Liver (tissue), 9 donors: ENCODE results near the gene RAB3A. TPM values are rescaled to one million over a fixed set of nuclear protein-coding genes. Genes with fewer than 3 reads are reported as not detected.

Experiments used
- DNase-seq: peaks from one replicate; pipeline ENCODE4 v3.0.0-alpha.2; 2017; ENCODE audit warnings: low spot score
- H3K27ac ChIP-seq, 2 donors: one replicate each; pipeline ENCODE4 v1.7.0; 2013; ENCODE audit warnings: inconsistent platforms in 2 of 2, low read length in 2 of 2, control low read depth in 1 of 2, low read depth in 1 of 2, mild to moderate bottlenecking in 1 of 2
- H3K27me3 ChIP-seq, 4 donors: one replicate each; pipeline versions ENCODE4 v1.6.1 to v1.7.0; 2013; ENCODE audit warnings: low read length in 3 of 4, inconsistent platforms in 1 of 4, mild to moderate bottlenecking in 1 of 4, moderate library complexity in 1 of 4; ENCODE audit not compliant: control insufficient read depth in 4 of 4, insufficient read depth in 4 of 4
- H3K36me3 ChIP-seq, 4 donors: one replicate each; pipeline versions ENCODE4 v1.6.1 to v1.7.0; 2013; ENCODE audit warnings: low read length in 3 of 4, mild to moderate bottlenecking in 3 of 4, low read depth in 1 of 4, moderate library complexity in 1 of 4; ENCODE audit not compliant: control insufficient read depth in 4 of 4, insufficient read depth in 3 of 4
- H3K4me1 ChIP-seq, 4 donors: one replicate each; pipeline versions ENCODE4 v1.6.1 to v1.7.0; 2013; ENCODE audit warnings: low read length in 3 of 4, mild to moderate bottlenecking in 3 of 4, moderate library complexity in 1 of 4; ENCODE audit not compliant: control insufficient read depth in 4 of 4, insufficient read depth in 4 of 4
- H3K4me3 ChIP-seq, 3 donors: one replicate each; pipeline versions ENCODE4 v1.6.1 to v1.7.0; 2013; ENCODE audit warnings: low read length in 3 of 3, control low read depth in 1 of 3, low read depth in 1 of 3, mild to moderate bottlenecking in 1 of 3
- H3K9ac ChIP-seq, 2 donors: one replicate each; pipeline ENCODE4 v1.7.0; 2013; ENCODE audit warnings: low read length in 2 of 2, mild to moderate bottlenecking in 2 of 2, moderate library complexity in 2 of 2, control low read depth in 1 of 2, low read depth in 1 of 2
- H3K9me3 ChIP-seq, 4 donors: one replicate each; pipeline versions ENCODE4 v1.6.1 to v1.7.0; 2013; ENCODE audit warnings: low read length in 3 of 4; ENCODE audit not compliant: control insufficient read depth in 4 of 4
- EGR1 ChIP-seq, 2 donors: IDR thresholded peaks; 2 replicates each; pipeline ENCODE4 v1.6.1; 2016 to 2018; ENCODE audit warnings: antibody characterized with exemption in 2 of 2, low read depth in 2 of 2
- FOXA1 ChIP-seq: IDR thresholded peaks from 2 replicates; pipeline ENCODE4 v1.6.1; 2016; ENCODE audit warnings: antibody characterized with exemption
- HNF4A ChIP-seq, 2 donors: conservative IDR thresholded peaks; 2 replicates each; pipeline ENCODE4 v1.6.1; 2016; ENCODE audit warnings: antibody characterized with exemption in 2 of 2, mild to moderate bottlenecking in 2 of 2
- NR2F2 ChIP-seq: IDR thresholded peaks from 2 replicates; pipeline ENCODE4 v1.6.1; 2016; ENCODE audit warnings: antibody characterized with exemption
- RAD21 ChIP-seq, 2 donors: IDR thresholded peaks; 2 replicates each; pipeline ENCODE4 v1.6.1; 2016; ENCODE audit warnings: antibody characterized with exemption in 2 of 2, mild to moderate bottlenecking in 2 of 2
- RXRA ChIP-seq, 2 donors: IDR thresholded peaks; 2 replicates each; pipeline ENCODE4 v1.6.1; 2017 to 2018; ENCODE audit warnings: antibody characterized with exemption in 2 of 2, mild to moderate bottlenecking in 1 of 2
- SP1 ChIP-seq: IDR thresholded peaks from 2 replicates; pipeline ENCODE4 v1.6.1; 2018; ENCODE audit warnings: antibody characterized with exemption, mild to moderate bottlenecking
- whole genome bisulfite sequencing: extraction: QIAGEN DNeasy Blood & Tissue Kit; methylation state at CpG from one replicate; pipeline ENCODE4 v1.1.7; 2013; 5-methylcytosine and 5-hydroxymethylcytosine counted together
- polyA plus RNA-seq, 2 donors: library from polyadenylated mRNA; stranded (reverse) in 1 of 2; unstranded in 1 of 2; fragments of 200-250 nt in 1 of 2; fragments of >200 nt in 1 of 2; fragmentation: Nextera tagmentation in 1 of 2; extraction: Ambion mirVana in 1 of 2; gene quantifications; one replicate each; pipeline versions ENCODE4 v1.2.1 to v1.2.3, GENCODE V29; 2013 to 2015
- total RNA-seq, 2 donors: library from RNA; depleted of rRNA; stranded (reverse); fragments of >200 nt; gene quantifications; one replicate each; pipeline ENCODE4 v1.2.3, GENCODE V29; 2014
- TF ChIP-seq, protein P1 (sequence below): IDR thresholded peaks from 2 replicates; pipeline ENCODE4 v1.6.1; 2016; ENCODE audit warnings: antibody characterized with exemption
- TF ChIP-seq, protein P2 (sequence below): IDR thresholded peaks from 2 replicates; pipeline ENCODE4 v1.6.1; 2016; ENCODE audit warnings: antibody characterized with exemption, mild to moderate bottlenecking
- TF ChIP-seq, protein P3 (sequence below): IDR thresholded peaks from 2 replicates; pipeline ENCODE4 v1.6.1; 2016; ENCODE audit warnings: antibody characterized with exemption
- donor health status: healthy.
- donor health status: healthy.
- donor health status: healthy.
- donor health status: healthy.
- donor health status: healthy.

The RAB3A gene
- total and polyA plus RNA-seq, 4 donors, result 0.33 to 1.7 (median 0.79) TPM

DNA sequence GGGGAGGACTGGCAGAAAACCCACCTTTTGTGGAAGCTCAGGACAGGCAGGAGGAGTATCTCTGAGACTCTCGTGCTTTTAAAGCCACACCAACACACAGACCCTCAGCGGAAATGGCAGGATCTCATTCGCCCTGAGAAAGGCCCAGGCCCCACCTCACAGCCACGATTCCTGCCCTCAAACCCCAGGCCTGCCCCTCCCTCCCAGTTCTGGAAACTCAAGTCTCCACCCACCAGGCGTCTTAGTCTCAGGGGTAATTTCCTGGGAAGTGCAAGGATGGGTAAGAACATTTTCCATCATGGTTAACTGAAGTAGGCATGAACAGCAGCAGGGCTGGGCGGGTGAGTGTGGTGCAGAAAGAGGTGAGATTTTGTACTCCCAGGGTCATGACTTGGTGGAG, 30.4 kb upstream of the RAB3A start (continued):
- TF ChIP-seq, protein P1, sequence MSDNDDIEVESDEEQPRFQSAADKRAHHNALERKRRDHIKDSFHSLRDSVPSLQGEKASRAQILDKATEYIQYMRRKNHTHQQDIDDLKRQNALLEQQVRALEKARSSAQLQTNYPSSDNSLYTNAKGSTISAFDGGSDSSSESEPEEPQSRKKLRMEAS, result no peak
- TF ChIP-seq RXRA (IDR thresholded peaks at IDR 0.05) (no peak), FOXA1 (no peak)

DNA sequence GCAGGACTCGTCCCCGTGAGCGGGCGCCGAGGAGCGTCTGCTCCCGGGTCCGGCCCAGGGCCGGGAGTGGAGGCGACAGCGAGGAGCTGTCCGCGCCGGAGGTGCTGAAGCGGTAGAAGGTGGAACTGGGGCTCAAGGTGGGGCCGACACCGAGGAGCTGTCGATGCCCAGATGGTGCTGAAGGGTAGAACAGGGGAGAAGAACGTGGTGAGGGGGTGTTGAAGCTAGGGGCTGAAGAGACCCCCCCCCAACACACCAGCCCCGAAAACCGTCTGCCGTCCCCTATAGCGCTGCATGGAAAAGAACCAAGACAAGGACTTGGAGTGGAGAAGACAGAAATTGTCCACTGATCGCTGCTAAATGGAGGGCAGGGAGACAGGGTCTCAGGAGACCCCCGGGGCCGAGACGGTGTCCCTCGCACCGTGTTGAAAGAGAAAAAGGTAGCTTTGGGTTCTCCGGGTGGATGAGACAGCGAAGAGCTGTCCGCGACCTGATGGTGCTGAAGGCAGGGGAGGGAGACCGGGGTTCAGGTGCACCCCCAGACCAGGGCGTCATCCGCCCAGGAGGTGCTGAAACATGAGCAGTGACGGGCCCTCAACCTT, 29.5 kb upstream of the RAB3A start:
- H3K36me3 ChIP-seq, result no peaks in the 10 kb centered on the region
- peak; percentile 57 for DNase-seq
- H3K4me1 ChIP-seq, result no peaks in the 10 kb centered on the region
- H3K4me3 ChIP-seq, result no peak overlapping the region
- TF ChIP-seq, protein P2, sequence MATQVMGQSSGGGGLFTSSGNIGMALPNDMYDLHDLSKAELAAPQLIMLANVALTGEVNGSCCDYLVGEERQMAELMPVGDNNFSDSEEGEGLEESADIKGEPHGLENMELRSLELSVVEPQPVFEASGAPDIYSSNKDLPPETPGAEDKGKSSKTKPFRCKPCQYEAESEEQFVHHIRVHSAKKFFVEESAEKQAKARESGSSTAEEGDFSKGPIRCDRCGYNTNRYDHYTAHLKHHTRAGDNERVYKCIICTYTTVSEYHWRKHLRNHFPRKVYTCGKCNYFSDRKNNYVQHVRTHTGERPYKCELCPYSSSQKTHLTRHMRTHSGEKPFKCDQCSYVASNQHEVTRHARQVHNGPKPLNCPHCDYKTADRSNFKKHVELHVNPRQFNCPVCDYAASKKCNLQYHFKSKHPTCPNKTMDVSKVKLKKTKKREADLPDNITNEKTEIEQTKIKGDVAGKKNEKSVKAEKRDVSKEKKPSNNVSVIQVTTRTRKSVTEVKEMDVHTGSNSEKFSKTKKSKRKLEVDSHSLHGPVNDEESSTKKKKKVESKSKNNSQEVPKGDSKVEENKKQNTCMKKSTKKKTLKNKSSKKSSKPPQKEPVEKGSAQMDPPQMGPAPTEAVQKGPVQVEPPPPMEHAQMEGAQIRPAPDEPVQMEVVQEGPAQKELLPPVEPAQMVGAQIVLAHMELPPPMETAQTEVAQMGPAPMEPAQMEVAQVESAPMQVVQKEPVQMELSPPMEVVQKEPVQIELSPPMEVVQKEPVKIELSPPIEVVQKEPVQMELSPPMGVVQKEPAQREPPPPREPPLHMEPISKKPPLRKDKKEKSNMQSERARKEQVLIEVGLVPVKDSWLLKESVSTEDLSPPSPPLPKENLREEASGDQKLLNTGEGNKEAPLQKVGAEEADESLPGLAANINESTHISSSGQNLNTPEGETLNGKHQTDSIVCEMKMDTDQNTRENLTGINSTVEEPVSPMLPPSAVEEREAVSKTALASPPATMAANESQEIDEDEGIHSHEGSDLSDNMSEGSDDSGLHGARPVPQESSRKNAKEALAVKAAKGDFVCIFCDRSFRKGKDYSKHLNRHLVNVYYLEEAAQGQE, result peak; percentile 99
- TF ChIP-seq HNF4A (conservative IDR thresholded peaks at IDR 0.05), result no peak
- no peak for TF ChIP-seq RAD21 (IDR thresholded peaks at IDR 0.05)
- H3K27me3 ChIP-seq, result peaks cover 0 to 6% (median 0%) of the 10 kb centered on the region in 4 donors
- H3K27ac ChIP-seq, result no peak overlapping the region
- H3K9me3 ChIP-seq, result peaks cover 0 to 7% (median 6%) of the 10 kb centered on the region in 4 donors
- no peak overlapping the region for H3K9ac ChIP-seq
- 21% methylated on average over 37 of the region's 37 CpGs for WGBS

DNA sequence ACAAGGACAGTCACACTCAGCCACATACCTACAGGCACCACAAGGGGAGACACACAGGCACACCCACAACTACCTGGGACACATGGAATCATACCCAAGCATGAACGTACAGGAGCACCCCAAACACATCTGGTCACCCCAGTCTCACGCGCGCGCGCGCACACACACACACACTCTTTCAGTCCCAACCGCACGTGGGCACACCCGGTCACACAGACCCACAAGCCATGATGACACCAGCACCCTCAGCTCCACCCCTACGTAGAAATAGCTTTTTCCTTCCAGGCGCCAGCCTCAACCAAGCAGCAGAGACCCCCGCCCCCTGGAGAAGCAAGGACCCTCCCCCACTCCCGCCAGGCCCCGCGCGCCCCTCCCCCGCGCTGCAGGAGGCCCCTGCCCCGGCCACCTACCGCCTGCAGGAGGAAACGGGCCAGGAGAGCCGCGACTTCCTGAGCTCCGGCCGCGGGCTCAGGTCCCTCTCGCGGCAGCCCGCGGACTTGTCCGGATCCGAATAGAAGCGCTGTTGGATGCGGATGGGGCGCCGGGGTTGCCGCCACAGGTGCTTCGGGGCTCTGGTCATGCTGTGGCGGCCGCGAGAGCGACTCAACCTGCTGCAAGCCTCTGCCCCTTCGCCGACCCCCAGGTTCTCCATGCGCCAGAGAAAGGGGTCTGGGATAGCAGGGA, 28.8 kb upstream of the RAB3A start:
- H3K4me1 ChIP-seq, result no peaks in the 10 kb centered on the region
- peaks cover 0 to 6% (median 0%) of the 10 kb centered on the region in 4 donors for H3K27me3 ChIP-seq
- no peaks in the 10 kb centered on the region for H3K36me3 ChIP-seq
- WGBS, result 10% methylated on average over 46 of the region's 46 CpGs
- no peak overlapping the region for H3K27ac ChIP-seq
- TF ChIP-seq, protein P3, sequence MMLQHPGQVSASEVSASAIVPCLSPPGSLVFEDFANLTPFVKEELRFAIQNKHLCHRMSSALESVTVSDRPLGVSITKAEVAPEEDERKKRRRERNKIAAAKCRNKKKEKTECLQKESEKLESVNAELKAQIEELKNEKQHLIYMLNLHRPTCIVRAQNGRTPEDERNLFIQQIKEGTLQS, result no peak
- H3K9me3 ChIP-seq, result peaks cover 0 to 7% (median 6%) of the 10 kb centered on the region in 4 donors
- DNase-seq, result no peak
- no peak overlapping the region for H3K4me3 ChIP-seq
- H3K9ac ChIP-seq, result no peak overlapping the region

DNA sequence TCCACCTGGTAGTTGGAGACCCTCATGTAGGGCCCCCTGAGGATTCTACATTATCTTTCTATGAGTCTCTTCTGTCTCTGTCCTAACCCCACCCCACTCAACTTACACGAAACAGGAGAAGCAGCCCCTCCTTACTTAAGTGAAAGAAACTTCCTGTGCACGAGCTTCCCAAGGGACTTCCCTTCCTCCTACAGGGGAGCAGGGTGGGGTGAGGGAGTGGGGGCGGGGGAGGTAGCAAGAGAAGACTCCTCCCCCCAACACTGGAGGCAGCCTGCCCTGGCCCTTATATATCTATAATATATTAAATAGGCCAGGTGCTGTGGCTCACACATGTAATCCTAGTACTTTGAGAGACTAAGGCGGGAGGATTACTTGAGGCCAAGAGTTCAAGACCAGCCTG, 27.9 kb upstream of the RAB3A start:
- no peaks in the 10 kb centered on the region for H3K4me1 ChIP-seq
- no peaks in the 10 kb centered on the region for H3K36me3 ChIP-seq
- no peak overlapping the region for H3K4me3 ChIP-seq
- H3K27ac ChIP-seq, result no peak overlapping the region
- H3K27me3 ChIP-seq, result peaks cover 0 to 6% (median 0%) of the 10 kb centered on the region in 4 donors
- WGBS, result 31% methylated on average over 4 of the region's 4 CpGs
- H3K9me3 ChIP-seq, result peaks cover 0 to 7% (median 6%) of the 10 kb centered on the region in 4 donors
- no peak for DNase-seq
- no peak overlapping the region for H3K9ac ChIP-seq
- TF ChIP-seq EGR1 (IDR thresholded peaks at IDR 0.05; ENCODE audit: low read depth in 2 of 2) (no peak), SP1 (no peak), NR2F2 (no peak), RXRA (IDR thresholded peaks at IDR 0.05) (no peak)
